Measurements from ENCODE around the gene LDHD. TPM values are rescaled to one million over a fixed set of nuclear protein-coding genes. Genes with fewer than 3 reads are reported as not detected.

The LDHD gene
- total and polyA plus RNA-seq, 12 donors = 60.7 to 135 (median 89.5) TPM

DNA sequence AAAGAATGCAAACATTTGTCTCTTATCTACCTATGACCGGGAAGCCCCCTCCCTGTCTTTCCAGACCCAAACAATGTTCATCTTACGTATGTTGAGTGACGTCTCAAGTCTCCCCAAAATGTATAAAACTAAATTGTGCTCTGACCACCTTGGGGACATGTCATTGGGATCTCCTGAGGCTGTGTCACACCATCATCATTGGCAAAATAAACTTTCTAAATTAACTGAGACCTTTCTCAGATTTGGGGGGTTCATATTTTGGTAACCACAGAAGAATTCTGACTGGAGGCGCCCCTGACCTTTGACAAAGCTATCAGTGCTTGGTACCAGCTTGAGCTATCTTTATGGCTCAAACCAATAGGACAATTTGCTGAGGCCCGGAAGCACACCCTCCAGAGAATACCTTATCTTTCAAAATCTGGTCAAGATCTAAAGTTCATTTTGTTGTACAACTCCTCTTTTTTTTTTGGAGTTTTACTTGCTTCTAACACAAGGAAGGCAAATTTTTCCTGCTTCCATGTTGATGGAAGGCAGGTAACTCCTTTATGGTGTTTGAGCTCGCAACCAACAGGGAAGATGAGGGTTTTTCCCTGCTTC, 2.5 kb upstream of the LDHD start:
- peaks cover 0 to 4% (median 0%) of the 10 kb centered on the region in 9 donors for H3K36me3 ChIP-seq
- intact Hi-C loops (cut with DNase I) = loop anchor here in 5 of 10 donors (10.0 kb wide), 5 partner anchors 214 to 414 kb away; partner anchors contain the start of gene MLKL (in 1 of the 5)
- ATAC-seq = no peak

DNA sequence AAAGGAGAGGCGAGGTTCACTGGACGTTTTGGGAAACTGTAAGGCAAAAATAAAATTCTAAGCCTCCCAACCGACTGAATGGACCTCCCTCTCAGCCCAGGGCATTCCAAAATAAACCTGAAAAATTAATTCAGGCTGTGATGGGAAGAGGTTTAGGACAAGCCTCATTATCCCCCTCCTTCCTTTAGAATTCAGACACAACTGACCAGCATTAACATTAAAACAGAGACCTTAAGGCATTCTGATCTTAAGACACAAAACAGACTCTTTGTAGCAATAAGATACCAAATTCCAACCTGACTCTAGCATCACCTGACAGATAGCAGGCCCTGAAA, 298 bp upstream of the LDHD start:
- DNase-seq = no peak
- intact Hi-C loops (cut with DNase I) = loop anchor here in 5 of 10 donors (10.0 kb wide), 5 partner anchors 212 to 412 kb away; partner anchors contain the start of gene MLKL (in 1 of the 5)
- Histone ChIP-seq H3K4me1 (peaks cover 8 to 49% (median 34%) of the 10 kb centered on the region in 9 donors), H3K27ac (peak overlapping the region in 3 of 10 donors; percentile 74 to 84 (median 82)), H3K9me3 (peaks cover 0 to 15% (median 7%) of the 10 kb centered on the region in 11 donors), H3K4me3 (peak overlapping the region in 7 of 10 donors; percentile 56 to 71 (median 64)), H3K27me3 (peaks cover 0 to 15% (median 0%) of the 10 kb centered on the region in 7 donors), H3K36me3 (peaks cover 0 to 16% (median 0%) of the 10 kb centered on the region in 9 donors)
- TF ChIP-seq, protein P1, sequence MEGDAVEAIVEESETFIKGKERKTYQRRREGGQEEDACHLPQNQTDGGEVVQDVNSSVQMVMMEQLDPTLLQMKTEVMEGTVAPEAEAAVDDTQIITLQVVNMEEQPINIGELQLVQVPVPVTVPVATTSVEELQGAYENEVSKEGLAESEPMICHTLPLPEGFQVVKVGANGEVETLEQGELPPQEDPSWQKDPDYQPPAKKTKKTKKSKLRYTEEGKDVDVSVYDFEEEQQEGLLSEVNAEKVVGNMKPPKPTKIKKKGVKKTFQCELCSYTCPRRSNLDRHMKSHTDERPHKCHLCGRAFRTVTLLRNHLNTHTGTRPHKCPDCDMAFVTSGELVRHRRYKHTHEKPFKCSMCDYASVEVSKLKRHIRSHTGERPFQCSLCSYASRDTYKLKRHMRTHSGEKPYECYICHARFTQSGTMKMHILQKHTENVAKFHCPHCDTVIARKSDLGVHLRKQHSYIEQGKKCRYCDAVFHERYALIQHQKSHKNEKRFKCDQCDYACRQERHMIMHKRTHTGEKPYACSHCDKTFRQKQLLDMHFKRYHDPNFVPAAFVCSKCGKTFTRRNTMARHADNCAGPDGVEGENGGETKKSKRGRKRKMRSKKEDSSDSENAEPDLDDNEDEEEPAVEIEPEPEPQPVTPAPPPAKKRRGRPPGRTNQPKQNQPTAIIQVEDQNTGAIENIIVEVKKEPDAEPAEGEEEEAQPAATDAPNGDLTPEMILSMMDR (IDR thresholded peaks at IDR 0.05) = no peak
- WGBS, 2 donors = 17 to 30% methylated on average over 3 of the region's 3 CpGs
- no peak for ATAC-seq

More for the DNA sequence above, 2.5 kb upstream of the LDHD start:
- Histone ChIP-seq H3K27me3 (no peaks in the 10 kb centered on the region), H3K4me3 (no peak overlapping the region), H3K4me1 (peaks cover 3 to 29% (median 16%) of the 10 kb centered on the region in 9 donors), H3K27ac (no peak overlapping the region), H3K9me3 (peaks cover 0 to 28% (median 17%) of the 10 kb centered on the region in 11 donors)
- TF ChIP-seq, protein P1 (IDR thresholded peaks at IDR 0.05) = no peak
- DNase-seq = no peak
- WGBS, 2 donors = 79 to 84% methylated on average over 6 of the region's 6 CpGs

DNA sequence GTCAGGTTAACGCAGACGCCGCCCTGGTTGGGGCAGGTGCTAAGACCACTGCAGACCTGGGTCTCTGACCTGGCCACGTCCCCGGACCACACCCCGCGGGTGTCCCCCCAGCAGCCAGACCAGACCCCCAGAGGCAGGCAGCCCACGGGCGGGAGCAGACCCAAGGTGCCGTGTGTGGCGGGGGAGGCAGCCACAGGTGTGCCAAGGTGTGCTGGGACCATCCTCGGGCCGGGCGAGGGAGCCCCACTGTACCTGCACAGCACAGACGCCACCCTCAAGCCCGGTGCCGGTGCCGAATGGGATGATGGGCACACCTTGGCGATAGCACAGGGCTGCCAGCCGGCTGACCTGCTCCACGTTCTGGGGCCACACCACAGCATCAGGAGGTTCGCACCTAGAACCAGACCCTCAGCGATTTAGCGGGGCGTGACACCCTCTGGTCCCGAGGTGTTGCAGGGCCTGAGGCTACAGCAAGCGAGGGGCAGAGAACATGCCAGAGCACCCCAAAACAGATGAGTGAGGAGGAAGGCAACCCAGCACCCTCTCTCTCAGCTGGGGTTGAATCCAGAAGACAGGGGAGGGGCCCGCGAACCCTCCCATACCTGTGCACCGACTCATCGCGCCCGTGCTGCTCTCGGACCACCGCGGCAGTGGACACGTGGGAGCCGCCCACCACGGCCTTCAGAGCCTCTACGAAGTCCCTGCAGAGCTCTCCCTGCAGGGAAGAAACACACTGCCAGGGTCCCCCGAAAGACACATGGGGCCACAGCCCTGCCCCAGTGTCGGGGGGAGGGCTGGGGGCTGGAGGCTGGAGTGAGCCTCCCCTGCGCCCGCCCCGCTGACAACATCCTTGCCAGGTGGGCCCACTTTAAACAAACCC, 1.4 kb downstream of the LDHD start:
- Histone ChIP-seq H3K27me3 (peaks cover 0 to 15% (median 0%) of the 10 kb centered on the region in 7 donors), H3K4me1 (peaks cover 10 to 66% (median 51%) of the 10 kb centered on the region in 9 donors), H3K4me3 (peak overlapping the region in 9 of 10 donors; percentile 22 to 67 (median 57)), H3K36me3 (peaks cover 0 to 16% (median 0%) of the 10 kb centered on the region in 9 donors), H3K9me3 (no peaks in the 10 kb centered on the region), H3K27ac (peak overlapping the region in 4 of 10 donors; percentile 68 to 85 (median 81))
- intact Hi-C loops (cut with DNase I) = loop anchor here in 6 of 10 donors (5.0 to 10.0 kb wide), 6 partner anchors 68 to 410 kb away; partner anchors contain the start of gene MLKL (in 1 of the 6)
- 89 to 92% methylated on average over 43 to 45 of the region's 45 CpGs for WGBS, 2 donors
- TF ChIP-seq, protein P1 (IDR thresholded peaks at IDR 0.05) = no peak
- ATAC-seq (no peak), DNase-seq (no peak)

Data from heart right ventricle (tissue), 16 donors.